Inflammatory macrophage treated with lipopolysaccharide for 1 hour (primary cell): ENCODE results near the gene PLA2G12A.
"Not testable (repeated sequence)": the region's sequence is repeated elsewhere in the genome, so short reads cannot be mapped to it uniquely, and the experiment has no call there.

Source experiments
- DNase-seq, 2 donors: peaks; one replicate each; pipeline ENCODE4 v3.0.0-alpha.2; 2020 to 2022

Gene PLA2G12A

DNA sequence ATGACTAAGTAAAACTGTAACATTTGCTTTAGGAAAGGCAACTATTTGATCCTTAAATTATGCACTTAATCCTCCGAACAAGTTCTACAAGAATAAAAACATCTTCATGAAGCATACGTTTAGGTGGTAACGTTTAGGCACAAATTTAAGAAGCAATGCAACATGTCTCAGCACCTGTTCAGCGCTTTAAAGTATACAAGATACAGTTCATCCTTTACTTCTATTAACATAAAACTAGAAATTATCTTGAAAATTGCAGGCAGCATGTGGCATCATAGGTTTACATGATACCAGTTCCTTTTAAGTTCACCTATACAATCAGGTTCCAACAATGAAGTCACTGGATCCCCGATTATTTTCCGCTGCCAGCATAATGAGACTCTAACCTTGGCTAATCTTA, 1.5 kb downstream of the PLA2G12A start:
- no peak for DNase-seq

- DNase-seq = no peak
Observed at GRCh38 chr4:109723110-109723509, 6.8 kb downstream of the PLA2G12A start.

DNA sequence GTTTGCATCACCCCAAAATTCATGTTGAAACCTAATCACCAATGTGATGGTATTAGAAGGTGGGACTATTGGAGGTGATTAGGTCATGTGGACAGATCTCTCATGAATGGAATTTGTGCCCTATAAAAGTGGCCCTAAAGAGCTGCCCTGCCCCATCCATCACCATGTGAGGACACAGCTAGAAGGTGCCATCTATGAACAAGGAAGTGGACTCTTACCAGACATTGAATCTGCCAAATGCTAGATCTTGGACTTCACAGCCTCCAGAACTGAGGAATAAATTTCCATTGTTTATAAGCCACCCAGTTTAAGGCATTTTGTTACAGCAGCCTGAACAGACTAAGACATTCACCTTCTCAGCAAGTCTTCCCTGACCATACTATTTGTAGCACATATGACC, 7.5 kb downstream of the PLA2G12A start:
- DNase-seq = no peak

GRCh38 chr4:109721033-109721432, 8.8 kb downstream of the PLA2G12A start:
- no peak for DNase-seq

GRCh38 chr4:109719604-109720003, 10.3 kb downstream of the PLA2G12A start:
- DNase-seq = no peak

- no peak for DNase-seq
Observed at GRCh38 chr4:109718759-109719158, 11.1 kb downstream of the PLA2G12A start.

DNA sequence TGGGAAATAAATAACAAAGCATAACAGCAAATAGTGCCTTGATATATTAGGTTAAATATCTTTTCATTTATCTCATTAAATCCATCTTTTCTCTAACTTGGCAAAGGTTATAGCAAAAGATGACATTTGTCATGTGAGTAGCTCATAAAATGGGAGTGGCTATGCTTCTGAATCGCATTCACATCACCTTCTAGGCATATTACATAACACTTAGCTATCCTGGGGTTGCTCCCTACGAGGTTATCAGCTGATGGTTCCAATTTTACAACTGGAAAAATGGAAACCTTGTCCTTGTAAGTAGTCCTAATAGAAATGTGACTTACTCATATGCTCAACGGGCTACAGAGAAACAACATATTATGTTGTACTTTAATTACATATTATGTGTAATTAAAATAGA, 16.4 kb downstream of the PLA2G12A start:
- no peak for DNase-seq

GRCh38 chr4:109708990-109709389, 20.9 kb downstream of the PLA2G12A start:
- no peak for DNase-seq

- DNase-seq = no peak
Observed at GRCh38 chr4:109708435-109708834, 21.4 kb downstream of the PLA2G12A start.

DNA sequence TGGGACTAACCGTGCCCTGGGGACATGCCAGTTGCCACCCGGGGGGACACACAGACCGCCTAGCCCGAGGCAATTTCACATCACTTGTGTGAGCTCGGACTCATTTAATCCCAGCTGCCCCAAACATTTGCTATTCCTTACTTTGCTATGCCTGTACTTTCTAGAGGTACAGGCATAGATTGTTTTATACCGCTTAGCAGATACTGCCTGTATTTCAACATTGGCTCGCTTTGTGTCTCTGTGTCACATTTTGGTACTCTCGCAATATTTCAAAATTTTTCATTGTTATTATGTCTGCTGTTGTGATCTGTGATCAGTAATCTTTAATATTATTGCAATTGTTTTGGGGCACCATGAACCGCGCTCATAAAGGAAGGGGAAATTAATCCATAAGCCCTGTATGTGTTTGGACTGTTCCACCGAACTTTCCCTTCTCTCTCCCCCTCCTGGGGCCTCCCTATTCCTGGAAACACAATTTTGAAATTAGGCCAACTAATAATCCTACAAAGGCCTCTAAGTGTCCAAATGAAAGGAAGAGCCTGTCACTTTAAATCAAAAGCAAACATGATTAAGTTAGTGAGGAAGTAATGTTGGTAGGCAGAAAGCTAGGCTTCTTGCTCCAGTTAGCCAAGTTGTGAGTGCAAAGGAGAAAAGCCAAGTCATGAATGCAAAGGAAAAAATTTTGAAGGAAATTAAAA, 26.1 kb downstream of the PLA2G12A start:
- peak; percentile 29 to 42 for DNase-seq

- peak; percentile 67 to 80 for DNase-seq
Observed at GRCh38 chr4:109702950-109703663, 26.8 kb downstream of the PLA2G12A start, which contains the start of gene CASP6. Gene CASP6 (minus strand): TSS chr4:109703445. CDS start chr4:109703395, 50 bp downstream.

DNA sequence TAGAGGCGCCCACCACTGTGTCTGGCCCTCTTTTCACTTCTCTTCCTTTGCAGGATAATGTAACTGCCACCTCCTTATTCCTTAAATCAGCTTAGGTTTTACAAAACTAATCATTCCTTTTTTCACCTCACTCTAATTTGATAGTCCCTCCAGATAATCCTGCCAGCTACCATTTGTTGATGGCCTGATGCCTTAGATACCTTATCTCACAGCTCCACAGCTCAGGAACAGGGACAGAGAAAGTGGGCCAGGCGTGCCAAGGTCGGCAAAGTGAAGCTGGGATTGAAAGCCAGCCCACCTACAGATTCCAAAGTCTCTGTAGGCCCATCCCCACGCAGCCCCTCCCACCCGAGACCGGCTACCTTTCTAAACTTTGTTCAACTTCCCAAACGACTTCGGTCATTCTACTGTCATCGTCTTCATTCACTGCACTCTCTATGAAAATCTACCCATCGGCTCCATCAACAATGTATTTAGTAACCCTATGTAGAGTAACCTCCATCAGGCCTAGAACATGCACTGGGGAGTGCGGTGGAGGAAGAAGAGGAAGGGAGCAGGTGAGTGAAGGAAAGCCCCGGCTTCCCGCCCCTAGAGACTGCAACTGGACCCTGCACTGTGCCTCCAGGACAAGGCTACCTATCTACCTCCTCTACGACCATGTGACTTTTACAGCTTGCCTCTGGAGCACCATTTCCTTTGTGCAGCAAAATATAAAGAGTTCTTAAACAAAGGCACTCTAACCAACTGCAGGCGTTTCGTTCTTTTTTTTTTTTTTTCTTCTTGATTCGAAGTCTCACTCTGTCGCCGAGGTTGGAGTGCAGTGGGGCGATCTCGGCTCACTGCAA, 28.1 kb downstream of the PLA2G12A start:
- DNase-seq = no peak

DNA sequence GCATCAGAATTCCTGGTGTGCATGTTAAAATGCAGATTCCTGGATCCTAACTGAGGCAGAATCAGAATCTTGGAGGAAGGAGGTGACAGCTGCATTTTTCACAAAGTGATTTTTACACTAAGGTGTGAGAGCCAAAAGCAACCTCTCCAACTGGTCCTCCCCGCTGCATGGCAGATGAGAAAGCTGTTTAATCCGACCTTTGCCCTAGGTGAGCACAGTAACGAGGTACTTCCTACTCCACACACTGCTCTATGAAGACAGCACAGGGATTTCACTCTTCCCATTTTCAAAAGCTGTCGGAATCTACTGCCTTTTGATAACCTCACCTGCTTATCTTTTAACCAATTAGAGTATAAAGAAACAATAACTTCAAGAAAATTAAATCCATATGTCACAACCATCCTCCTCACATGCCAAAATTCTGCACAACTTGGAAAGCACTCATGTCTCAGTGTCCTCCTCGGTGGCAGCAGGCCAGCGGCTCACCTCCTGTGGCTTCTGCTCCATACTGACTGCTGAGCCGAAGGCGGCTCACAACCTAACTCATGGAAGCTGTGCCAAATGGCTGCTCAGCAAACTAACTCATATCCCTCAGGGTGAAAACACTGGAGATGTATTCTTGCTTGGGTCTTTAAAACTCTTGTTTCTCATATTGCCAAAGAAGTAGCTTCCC, 30.2 kb downstream of the PLA2G12A start:
- DNase-seq = no peak

- no peak for DNase-seq
Observed at GRCh38 chr4:109698656-109699055, 31.2 kb downstream of the PLA2G12A start.

DNA sequence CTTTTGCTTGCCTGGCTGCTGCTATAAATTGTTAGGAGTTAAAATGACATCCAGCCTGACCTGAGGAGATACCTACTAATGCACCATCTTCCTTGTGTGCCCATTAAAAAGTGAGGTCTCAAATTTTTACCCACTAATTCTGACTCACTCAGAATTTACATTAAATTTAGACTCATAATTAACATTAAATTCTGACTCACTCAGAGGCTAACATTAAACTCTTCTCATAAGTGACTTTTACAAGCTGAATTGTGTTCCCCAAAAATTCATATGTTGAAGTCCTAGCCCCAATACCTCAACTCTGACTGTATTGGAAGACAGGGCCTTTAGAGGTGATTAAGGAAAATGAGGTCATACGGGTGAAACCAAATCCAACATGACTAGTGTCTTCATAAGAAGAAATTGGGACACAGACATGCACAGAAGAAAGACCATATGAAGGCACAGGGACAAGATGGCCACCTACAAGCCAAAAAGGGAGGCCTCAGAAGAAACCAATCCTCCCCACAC, 38.4 kb downstream of the PLA2G12A start:
- no peak for DNase-seq

- no peak for DNase-seq
Observed at GRCh38 chr4:109690690-109691410, 39.0 kb downstream of the PLA2G12A start.

DNA sequence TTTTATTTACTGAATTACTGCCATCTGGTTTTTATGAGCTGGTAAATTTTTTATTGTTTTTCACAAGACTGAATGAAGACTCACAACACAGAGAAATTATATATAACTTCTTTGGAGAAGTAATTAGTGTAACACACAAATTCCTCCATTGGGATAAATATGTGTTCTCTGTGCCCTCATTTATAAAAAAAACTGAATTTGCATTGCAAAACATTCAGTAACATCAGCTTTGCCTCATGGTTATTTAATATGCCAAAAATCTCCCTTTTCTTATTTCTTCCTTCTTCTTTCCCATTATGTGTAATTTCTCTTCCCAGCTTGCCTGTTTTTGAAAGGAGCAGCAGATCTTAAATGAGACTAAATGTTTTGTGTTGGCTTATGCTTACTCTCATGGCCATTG, 45.1 kb downstream of the PLA2G12A start:
- DNase-seq = no peak

DNA sequence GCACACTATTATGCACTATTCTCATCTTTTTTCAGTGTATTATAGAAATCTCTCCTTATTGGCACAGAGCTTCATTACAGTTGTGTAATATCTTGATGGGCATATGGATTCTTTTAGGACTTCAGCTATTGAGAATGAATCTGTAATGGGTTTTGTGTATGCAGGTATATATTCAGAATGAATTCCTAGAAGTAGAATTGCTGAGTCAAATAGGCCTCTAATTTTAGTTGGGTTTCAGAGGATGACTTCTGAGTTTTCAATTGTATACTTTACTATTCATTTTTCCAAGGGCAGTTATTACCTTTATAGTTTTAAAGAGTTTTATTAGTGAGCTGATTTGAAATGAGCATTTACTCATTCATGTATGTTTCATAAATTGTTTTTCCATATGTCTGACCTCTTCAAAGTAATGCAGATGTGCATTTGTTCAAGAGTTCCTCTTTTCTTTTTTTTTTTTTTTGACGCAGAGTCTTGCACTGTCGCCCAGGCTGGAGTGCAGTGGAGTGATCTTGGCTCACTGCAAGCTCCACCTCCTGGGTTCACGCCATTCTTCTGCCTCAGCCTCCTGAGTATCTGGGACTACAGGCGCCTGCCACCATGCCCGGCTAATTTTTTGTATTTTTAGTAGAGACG, 46.1 kb downstream of the PLA2G12A start:
- no peak for DNase-seq

GRCh38 chr4:109682875-109683274, 47.0 kb downstream of the PLA2G12A start:
- no peak for DNase-seq

DNA sequence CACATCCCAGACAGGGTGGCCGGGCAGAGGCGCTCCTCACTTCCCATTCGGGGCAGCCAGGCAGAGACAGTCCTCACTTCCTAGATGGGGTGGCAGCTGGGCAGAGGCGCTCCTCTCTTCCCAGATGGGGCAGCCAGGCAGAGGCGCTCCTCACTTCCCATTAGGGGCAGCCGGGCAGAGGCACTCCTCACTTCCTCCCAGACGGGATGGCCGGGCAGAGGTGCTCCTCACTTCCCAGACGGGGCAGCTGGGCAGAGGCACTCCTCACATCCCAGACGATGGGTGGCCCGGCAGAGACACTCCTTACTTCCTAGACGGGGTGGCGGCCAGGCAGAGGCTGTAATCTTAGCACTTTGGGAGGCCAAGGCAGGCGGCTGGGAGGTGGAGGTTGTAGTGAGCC, 50.9 kb downstream of the PLA2G12A start:
- not testable (repeated sequence) for DNase-seq

DNA sequence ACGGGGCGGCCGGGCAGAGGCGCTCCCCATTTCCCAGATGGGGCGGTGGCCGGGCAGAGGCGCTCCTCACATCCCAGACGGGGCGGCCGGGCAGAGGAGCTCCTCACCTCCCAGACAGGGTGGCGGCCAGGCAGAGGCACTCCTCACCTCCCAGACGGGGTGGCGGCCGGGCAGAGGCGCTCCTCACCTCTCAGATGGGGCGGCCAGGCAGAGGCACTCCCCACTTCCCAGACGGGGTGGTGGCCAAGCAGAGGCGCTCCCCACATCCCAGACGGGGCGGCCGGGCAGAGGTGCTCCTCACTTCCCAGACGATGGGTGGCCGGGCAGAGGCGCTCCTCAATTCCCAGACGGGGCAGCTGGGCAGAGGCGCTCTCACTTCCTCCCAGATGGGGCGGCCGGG, 51.4 kb downstream of the PLA2G12A start:
- not testable (repeated sequence) for DNase-seq

DNA sequence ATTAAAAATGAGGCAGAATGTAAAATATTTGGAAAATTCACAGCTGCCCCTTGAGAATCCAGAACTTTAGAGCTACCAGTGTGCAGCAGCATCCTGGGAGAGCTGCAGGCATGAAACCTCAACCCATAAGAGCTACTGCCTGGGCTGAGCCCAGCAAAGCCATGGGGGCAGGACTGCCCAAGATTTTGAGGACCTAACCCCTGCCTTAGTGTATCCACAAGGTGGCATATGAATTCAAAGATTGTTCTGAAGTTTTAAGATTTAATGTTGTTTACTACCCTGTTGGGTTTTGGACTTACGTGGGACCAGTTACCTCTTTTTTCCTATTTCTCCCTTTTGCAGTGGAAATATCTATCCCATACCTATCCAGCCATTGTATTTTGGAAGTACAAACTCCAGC, 53.0 kb downstream of the PLA2G12A start:
- DNase-seq = no peak
